HEK293 (cell line): ENCODE measurements around the gene CHST1.

ENCODE experiments used
- CTCF ChIA-PET: fragments of 350-600 bp; formaldehyde crosslinking; extraction: SDS; loops from one replicate; lab custom pipeline; 2021; ENCODE audit warnings: antibody characterized with exemption; lab: Yijun Ruan, JAX
- POLR2A ChIA-PET: fragments of 300-600 bp; formaldehyde crosslinking; extraction: SDS; loops from one replicate; lab custom pipeline; 2020; ENCODE audit warnings: antibody characterized with exemption, inconsistent platforms; lab: Yijun Ruan, JAX
- H3K27ac ChIP-seq: fragments of 200-500 bp; sonication (Bioruptor generic); 2 replicates; pipeline ENCODE4 v1.5.1; 2014; ENCODE audit warnings: low read depth, low read length, control low read depth, inconsistent platforms; ENCODE audit errors: extremely low read depth
- H3K36me3 ChIP-seq, 2 experiments: fragments of 200-500 bp in 1 of 2; sonication (Bioruptor generic) in 1 of 2; 1 replicate in 1 of 2; 2 replicates in 1 of 2; pipeline ENCODE4 v1.5.1; 2014 to 2017; ENCODE audit warnings: inconsistent platforms in 2 of 2, low read length in 2 of 2; ENCODE audit not compliant: control insufficient read depth in 2 of 2, insufficient read depth in 1 of 2
- H3K4me1 ChIP-seq: fragments of 200-500 bp; sonication (Bioruptor generic); 2 replicates; pipeline ENCODE4 v1.5.1; 2014; ENCODE audit warnings: mild to moderate bottlenecking, low read length, inconsistent platforms; ENCODE audit not compliant: control insufficient read depth, insufficient read depth
- H3K4me3 ChIP-seq: 2 replicates; pipeline ENCODE4 v1.5.1; 2011; ENCODE audit warnings: low read depth, mild to moderate bottlenecking, control low read depth, low read length, moderate library complexity
- H3K9me3 ChIP-seq: fragments of 200-500 bp; sonication (Bioruptor generic); 2 replicates; pipeline ENCODE4 v1.5.1; 2014; ENCODE audit warnings: low read depth, low read length, inconsistent platforms; ENCODE audit not compliant: control insufficient read depth, insufficient read depth
- ELK4 ChIP-seq: IDR thresholded peaks from 2 replicates; pipeline ENCODE4 v1.6.1; 2011; ENCODE audit warnings: mild to moderate bottlenecking, low read depth, low read length, borderline replicate concordance
- GLIS1 ChIP-seq: fragments of 450-650 bp; formaldehyde crosslinking; IDR thresholded peaks from 2 replicates; pipeline ENCODE4 v1.5.1; 2016; ENCODE audit warnings: missing biosample characterization, missing genetic modification characterization
- HOXD13 ChIP-seq: sonication (generic); formaldehyde crosslinking; IDR thresholded peaks from 2 replicates; pipeline ENCODE4 v1.8.0; 2022; ENCODE audit warnings: missing genetic modification reagents, borderline replicate concordance
- KLF8 ChIP-seq: fragments of 450-650 bp; formaldehyde crosslinking; IDR thresholded peaks from 2 replicates; pipeline ENCODE4 v1.5.1; 2016; ENCODE audit warnings: missing biosample characterization, missing genetic modification characterization
- TSHZ1 ChIP-seq: fragments of 450-650 bp; formaldehyde crosslinking; IDR thresholded peaks from 2 replicates; pipeline ENCODE4 v1.5.1; 2016; ENCODE audit warnings: missing biosample characterization, missing genetic modification characterization, borderline replicate concordance
- YY1 ChIP-seq: fragments of 450-650 bp; formaldehyde crosslinking; IDR thresholded peaks from 2 replicates; pipeline ENCODE4 v1.5.1; 2018; ENCODE audit warnings: missing biosample characterization, missing genetic modification characterization
- ZBTB10 ChIP-seq: fragments of 450-650 bp; formaldehyde crosslinking; IDR thresholded peaks from 2 replicates; pipeline ENCODE4 v1.5.1; 2016; ENCODE audit warnings: missing biosample characterization, missing genetic modification characterization
- ZNF140 ChIP-seq: fragments of 450-650 bp; formaldehyde crosslinking; IDR thresholded peaks from 2 replicates; pipeline ENCODE4 v1.5.1; 2016; ENCODE audit warnings: missing biosample characterization, missing genetic modification characterization
- ZNF146 ChIP-seq: fragments of 450-650 bp; formaldehyde crosslinking; IDR thresholded peaks from 2 replicates; pipeline ENCODE4 v1.5.1; 2016; ENCODE audit warnings: missing biosample characterization, missing genetic modification characterization
- ZNF16 ChIP-seq: fragments of 450-650 bp; formaldehyde crosslinking; IDR thresholded peaks from 2 replicates; pipeline ENCODE4 v1.5.1; 2016; ENCODE audit warnings: low read depth, missing biosample characterization, missing genetic modification characterization
- ZNF274 ChIP-seq, 2 experiments: fragments of 200-500 bp in 1 of 2; fragments of 450-650 bp in 1 of 2; sonication (Bioruptor generic) in 1 of 2; formaldehyde crosslinking in 1 of 2; IDR thresholded peaks; 2 replicates each; pipeline versions ENCODE4 v1.5.1 to v1.6.1; 2014 to 2016; ENCODE audit warnings: borderline replicate concordance in 1 of 2, inconsistent platforms in 1 of 2, low read length in 1 of 2, missing biosample characterization in 1 of 2, missing genetic modification characterization in 1 of 2
- ZNF280C ChIP-seq: fragments of 450-650 bp; formaldehyde crosslinking; IDR thresholded peaks from 2 replicates; pipeline ENCODE4 v1.5.1; 2016; ENCODE audit warnings: missing biosample characterization, missing genetic modification characterization
- ZNF510 ChIP-seq: fragments of 450-650 bp; formaldehyde crosslinking; IDR thresholded peaks from 2 replicates; pipeline ENCODE4 v1.5.1; 2018; ENCODE audit warnings: mild to moderate bottlenecking, missing genetic modification characterization, missing biosample characterization; ENCODE audit not compliant: insufficient replicate concordance
- ZNF549 ChIP-seq: fragments of 450-650 bp; IDR thresholded peaks from 2 replicates; pipeline ENCODE4 v1.5.1; 2018; ENCODE audit warnings: missing biosample characterization, missing genetic modification characterization, mild to moderate bottlenecking, inconsistent platforms, moderate library complexity
- ZNF585B ChIP-seq: fragments of 450-650 bp; formaldehyde crosslinking; IDR thresholded peaks from 2 replicates; pipeline ENCODE4 v1.5.1; 2016; ENCODE audit warnings: missing biosample characterization, missing genetic modification characterization
- ZNF600 ChIP-seq: fragments of 450-650 bp; formaldehyde crosslinking; IDR thresholded peaks from 2 replicates; pipeline ENCODE4 v1.5.1; 2016; ENCODE audit warnings: missing biosample characterization, missing genetic modification characterization
- ZNF645 ChIP-seq: fragments of 450-650 bp; formaldehyde crosslinking; IDR thresholded peaks from 2 replicates; pipeline ENCODE4; 2016; ENCODE audit warnings: missing biosample characterization, missing genetic modification characterization
- ZNF776 ChIP-seq: fragments of 450-650 bp; formaldehyde crosslinking; IDR thresholded peaks from 2 replicates; pipeline ENCODE4 v1.5.0; 2017; ENCODE audit warnings: missing biosample characterization, missing genetic modification characterization, borderline replicate concordance
- ZNF791 ChIP-seq: fragments of 450-650 bp; formaldehyde crosslinking; IDR thresholded peaks from 2 replicates; pipeline ENCODE4 v1.5.1; 2016; ENCODE audit warnings: missing biosample characterization, missing genetic modification characterization
- TF ChIP-seq, protein P1 (sequence below): fragments of 450-650 bp; formaldehyde crosslinking; IDR thresholded peaks from 2 replicates; pipeline ENCODE4 v1.5.1; 2016; ENCODE audit warnings: missing biosample characterization, missing genetic modification characterization

Gene CHST1

GRCh38 chr11:45704635-45705034 lies 39.2 kb upstream of the CHST1 start:
- TF ChIP-seq YY1, result no peak
- no peak for TF ChIP-seq ZNF140 (tag by site-specific recombination)
- no peak for TF ChIP-seq ZNF791 (tag by site-specific recombination)
- no peak for TF ChIP-seq ZNF16 (tag by site-specific recombination)
- TF ChIP-seq TSHZ1 (tag by site-specific recombination), result no peak
- no peak for TF ChIP-seq ZNF645 (tag by site-specific recombination)
- TF ChIP-seq ZNF585B (tag by site-specific recombination), result no peak
- TF ChIP-seq KLF8 (tag by site-specific recombination), result no peak
- no peak for TF ChIP-seq HOXD13
- TF ChIP-seq ZNF549, result no peak
- no peak for TF ChIP-seq ZNF776
- TF ChIP-seq, all 188 proteins: peak for 0
- Histone ChIP-seq H3K27ac (no peak overlapping the region), H3K4me1 (no peaks in the 10 kb centered on the region), H3K9me3 (no peaks in the 10 kb centered on the region), H3K4me3 (no peak overlapping the region), H3K36me3 (no peaks in the 10 kb centered on the region)
- ChIA-PET POLR2A (no interaction called here), CTCF (interaction anchor here (0.7 to 1.2 kb wide), 4 partner anchors 11 to 334 kb away, joined by 3 read pairs; no protein-coding TSS in a partner anchor)

DNA sequence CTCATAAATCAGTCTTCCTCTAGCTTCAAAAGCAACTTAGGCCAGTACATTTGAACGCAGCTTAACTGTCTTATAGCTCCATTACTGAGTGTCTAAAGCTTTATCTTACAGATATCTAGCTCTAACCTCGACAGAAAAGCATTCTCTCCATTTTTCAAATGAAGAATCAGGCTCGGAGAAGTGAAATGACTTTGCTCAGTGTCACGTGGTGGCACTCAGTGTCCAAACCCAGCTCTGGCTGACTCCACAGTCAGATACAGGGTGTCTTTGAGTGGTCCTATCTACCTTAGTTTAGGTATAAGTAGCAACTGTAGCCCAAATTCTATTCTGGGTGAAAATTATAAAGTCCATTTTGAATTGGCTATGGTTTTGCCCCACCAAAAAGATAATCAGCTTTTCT lies 38.7 kb upstream of the CHST1 start:
- Histone ChIP-seq H3K4me3 (no peak overlapping the region), H3K27ac (no peak overlapping the region), H3K9me3 (no peaks in the 10 kb centered on the region), H3K36me3 (no peaks in the 10 kb centered on the region), H3K4me1 (no peaks in the 10 kb centered on the region)
- ChIA-PET CTCF (interaction anchor here (0.9 to 1.2 kb wide), 3 partner anchors 10 to 333 kb away, joined by 3 read pairs; no protein-coding TSS in a partner anchor), POLR2A (no interaction called here)
- TF ChIP-seq ZNF600 (tag by site-specific recombination) (no peak), ZNF146 (tag by site-specific recombination) (no peak), ZNF274 (IDR thresholded peaks at IDR 0.05; ENCODE audit: low read length) (no peak), ZNF274 (tag by site-specific recombination; IDR thresholded peaks at IDR 0.05; ENCODE audit: borderline replicate concordance) (no peak), ZNF510 (tag by site-specific recombination) (no peak), ELK4 (no peak), GLIS1 (tag by site-specific recombination) (no peak), ZBTB10 (tag by site-specific recombination) (no peak), ZNF280C (tag by site-specific recombination) (no peak)
- TF ChIP-seq, protein P1, sequence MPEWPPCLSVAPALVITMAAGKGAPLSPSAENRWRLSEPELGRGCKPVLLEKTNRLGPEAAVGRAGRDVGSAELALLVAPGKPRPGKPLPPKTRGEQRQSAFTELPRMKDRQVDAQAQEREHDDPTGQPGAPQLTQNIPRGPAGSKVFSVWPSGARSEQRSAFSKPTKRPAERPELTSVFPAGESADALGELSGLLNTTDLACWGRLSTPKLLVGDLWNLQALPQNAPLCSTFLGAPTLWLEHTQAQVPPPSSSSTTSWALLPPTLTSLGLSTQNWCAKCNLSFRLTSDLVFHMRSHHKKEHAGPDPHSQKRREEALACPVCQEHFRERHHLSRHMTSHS, result no peak
